HepG2 (cell line): ENCODE data around the gene GRAMD1A. TPM values are rescaled to one million over a fixed set of nuclear protein-coding genes. Genes with fewer than 3 reads are reported as not detected.

Source experiments
- ATAC-seq: fragments of 200-7000 bp; cut with Tn5 transposase; 3 replicates; pipeline ENCODE4 v1.9.1; 2020; ENCODE audit warnings: mild to moderate bottlenecking, moderate library complexity
- BruUV-seq: library from RNA; stranded (reverse); fragments of 400-500 nt; replicated peaks from 2 replicates; lab custom pipeline; 2021; lab: Mats Ljungman, UMichigan
- CTCF ChIA-PET: fragments of 300-600 bp; formaldehyde crosslinking; extraction: SDS; loops from one replicate; lab custom pipeline; 2021; ENCODE audit warnings: low total read pairs, inconsistent platforms, low intra/inter-chr PET ratio; lab: Yijun Ruan, JAX
- POLR2A ChIA-PET: fragments of 350-600 bp; sonication (Branson Sonifier 250); formaldehyde crosslinking; loops from one replicate; lab custom pipeline; 2020; ENCODE audit warnings: antibody characterized with exemption, inconsistent platforms; lab: Yijun Ruan, JAX
- DNase-seq: peaks from one replicate; pipeline ENCODE4 v3.0.0-alpha.2; 2015; ENCODE audit warnings: low spot score
- FAIRE-seq: peaks from 3 replicates; lab custom pipeline; 2011; peaks lifted over from hg19 to GRCh38; lab: Jason Lieb, UNC
- H2AFZ ChIP-seq: one replicate; pipeline ENCODE4 v1.6.1; 2011; ENCODE audit warnings: low read length, inconsistent platforms
- H3K27ac ChIP-seq: fragments of 300-600 bp; 3 replicates; pipeline ENCODE4 v1.8.0; 2011; ENCODE audit warnings: mixed run types, mild to moderate bottlenecking, mixed read lengths, low read length, inconsistent platforms; ENCODE audit not compliant: insufficient read depth; ENCODE audit errors: extremely low read length
- H3K27me3 ChIP-seq, 2 experiments: fragments of 200-600 bp in 1 of 2; 2 replicates in 1 of 2; 3 replicates in 1 of 2; pipeline versions ENCODE4 v1.6.0 to v1.8.0; 2011; ENCODE audit warnings: low read length in 2 of 2, mild to moderate bottlenecking in 2 of 2, moderate library complexity in 2 of 2, inconsistent platforms in 1 of 2; ENCODE audit not compliant: insufficient read depth in 2 of 2, control insufficient read depth in 1 of 2
- H3K36me3 ChIP-seq, 2 experiments: fragments of 200-600 bp in 1 of 2; replicated peaks in 1 of 2; 2 replicates in 1 of 2; 3 replicates in 1 of 2; pipeline versions ENCODE4 v1.5.1 to v1.8.0; 2011; ENCODE audit warnings: low read length in 2 of 2, inconsistent platforms in 1 of 2; ENCODE audit not compliant: insufficient read depth in 2 of 2, control insufficient read depth in 1 of 2
- H3K4me1 ChIP-seq: 2 replicates; pipeline ENCODE4 v1.5.1; 2012; ENCODE audit warnings: low read length, inconsistent platforms; ENCODE audit not compliant: insufficient read depth
- H3K4me2 ChIP-seq: 2 replicates; pipeline ENCODE4 v1.6.0; 2011; ENCODE audit warnings: low read depth, low read length, inconsistent platforms
- H3K4me3 ChIP-seq, 3 experiments: fragments of 200-600 bp in 1 of 3; sonication (generic), shearing (Covaris generic) in 1 of 3; replicated peaks in 1 of 3; 2 replicates each; pipeline ENCODE4 v1.5.1; 2011 to 2016; ENCODE audit warnings: low read length in 3 of 3, inconsistent platforms in 2 of 3, low read depth in 2 of 3, mild to moderate bottlenecking in 2 of 3, control low read depth in 1 of 3, mixed read lengths in 1 of 3; ENCODE audit not compliant: insufficient read depth in 1 of 3
- H3K79me2 ChIP-seq: one replicate; pipeline ENCODE4 v1.6.1; 2011; ENCODE audit warnings: low read length, inconsistent platforms; ENCODE audit not compliant: insufficient read depth
- H3K9ac ChIP-seq: 2 replicates; pipeline ENCODE4 v1.6.0; 2011; ENCODE audit warnings: mild to moderate bottlenecking, low read depth, low read length, inconsistent platforms; ENCODE audit not compliant: insufficient read depth
- H3K9me3 ChIP-seq: 2 replicates; pipeline ENCODE4 v1.5.1; 2012; ENCODE audit warnings: mild to moderate bottlenecking, low read length
- H4K20me1 ChIP-seq: 2 replicates; pipeline ENCODE4 v1.6.0; 2011; ENCODE audit warnings: inconsistent platforms, mild to moderate bottlenecking, low read length, moderate library complexity; ENCODE audit not compliant: insufficient read depth
- GFI1 ChIP-seq: sonication (generic); formaldehyde crosslinking; IDR thresholded peaks from 2 replicates; pipeline ENCODE4 v1.5.0; 2020; ENCODE audit warnings: missing genetic modification reagents, mild to moderate bottlenecking, borderline replicate concordance
- HIVEP1 ChIP-seq: sonication (generic); formaldehyde crosslinking; IDR thresholded peaks from 2 replicates; pipeline ENCODE4 v1.4.0; 2020; ENCODE audit warnings: mild to moderate bottlenecking, missing genetic modification reagents
- KLF16 ChIP-seq, 2 experiments: sonication (generic) in 1 of 2; formaldehyde crosslinking in 1 of 2; IDR thresholded peaks; 2 replicates each; pipeline versions ENCODE4 v1.6.1 to v1.8.0; 2016 to 2023; ENCODE audit warnings: missing genetic modification reagents in 2 of 2, missing compliant biosample characterization in 1 of 2
- KLF9 ChIP-seq: IDR thresholded peaks from 2 replicates; pipeline ENCODE4 v1.6.1; 2016; ENCODE audit warnings: low read depth
- RARA ChIP-seq: IDR thresholded peaks from 2 replicates; pipeline ENCODE4 v1.6.1; 2016; ENCODE audit warnings: missing genetic modification reagents, missing compliant biosample characterization
- SP2 ChIP-seq: sonication (generic); formaldehyde crosslinking; IDR thresholded peaks from 2 replicates; pipeline ENCODE4 v1.5.1; 2020; ENCODE audit warnings: mild to moderate bottlenecking, missing genetic modification reagents
- TARDBP ChIP-seq: sonication (generic); formaldehyde crosslinking; IDR thresholded peaks from 2 replicates; pipeline ENCODE4 v1.8.0; 2022; ENCODE audit warnings: mild to moderate bottlenecking, missing genetic modification reagents
- YEATS4 ChIP-seq: sonication (generic); formaldehyde crosslinking; IDR thresholded peaks from 2 replicates; pipeline ENCODE4 v1.4.0; 2020; ENCODE audit warnings: missing genetic modification reagents, borderline replicate concordance
- ZBTB7B ChIP-seq: sonication (generic); formaldehyde crosslinking; IDR thresholded peaks from 2 replicates; pipeline ENCODE4 v1.4.0; 2020; ENCODE audit warnings: missing genetic modification reagents
- ZNF432 ChIP-seq: sonication (generic); formaldehyde crosslinking; IDR thresholded peaks from 2 replicates; pipeline ENCODE4 v1.5.0; 2020; ENCODE audit warnings: missing genetic modification reagents, mild to moderate bottlenecking, borderline replicate concordance
- ZNF674 ChIP-seq: sonication (generic); formaldehyde crosslinking; IDR thresholded peaks from 2 replicates; pipeline ENCODE4 v1.5.0; 2020; ENCODE audit warnings: low read depth, mild to moderate bottlenecking, missing genetic modification reagents
- WGBS: methylation state at CpG from one replicate; pipeline ENCODE4 v1.1.6; 2017; ENCODE audit warnings: low lambda C conversion rate; 5-methylcytosine and 5-hydroxymethylcytosine counted together
- in situ Hi-C: cut with HindIII; loops from 2 replicates; pipeline ENCODE4 v1.10.0; 2017; ENCODE audit warnings: low pct_unique_long_range_greater_than_20kb; ENCODE audit not compliant: extremely low pct_ligation_motif_present
- intact Hi-C: fragments of 100-400 bp; cut with micrococcal nuclease; formaldehyde crosslinking; loops from one replicate; pipeline ENCODE4 v1.10.0; 2022; ENCODE audit not compliant: unreplicated experiment
- polyA plus RNA-seq, 8 experiments: library from polyadenylated mRNA; depleted of rRNA in 3 of 8; stranded (reverse) in 7 of 8; unstranded in 1 of 8; fragments of >200 nt; fragmentation: Illumina TruSeq in 4 of 8; extraction: Trizol in 4 of 8; gene quantifications; 2 replicates each; pipeline versions ENCODE4 v1.2.1 to v1.2.3, GENCODE V29; 2011 to 2016; ENCODE audit warnings: low read depth in 4 of 8, missing spikeins in 1 of 8, mixed read lengths in 1 of 8; ENCODE audit not compliant: insufficient read depth in 1 of 8
- total RNA-seq, 5 experiments: library from RNA; depleted of rRNA; stranded (reverse); fragments of >200 nt; fragmentation: Illumina TruSeq; extraction: Trizol; gene quantifications; 2 replicates each; pipeline ENCODE4 v1.2.3, GENCODE V29; 2016; ENCODE audit warnings: low read depth in 1 of 5
- TF ChIP-seq, protein P1 (sequence below): sonication (generic); formaldehyde crosslinking; conservative IDR thresholded peaks from 2 replicates; pipeline ENCODE4 v1.4.0; 2020; ENCODE audit warnings: missing genetic modification reagents
- TF ChIP-seq, protein P2 (sequence below): sonication (generic); formaldehyde crosslinking; conservative IDR thresholded peaks from 2 replicates; pipeline ENCODE4 v1.8.0; 2022; ENCODE audit warnings: mild to moderate bottlenecking, moderate library complexity, missing genetic modification reagents
- TF ChIP-seq, protein P3 (sequence below): IDR thresholded peaks from 2 replicates; pipeline ENCODE4 v1.6.1; 2018; ENCODE audit warnings: missing genetic modification reagents
- TF ChIP-seq, protein P4 (sequence below): sonication (generic); IDR thresholded peaks from 2 replicates; pipeline ENCODE4 v1.6.1; 2016; ENCODE audit warnings: low read depth, borderline replicate concordance
- TF ChIP-seq, protein P5 (sequence below): sonication (generic); formaldehyde crosslinking; conservative IDR thresholded peaks from 2 replicates; pipeline ENCODE4 v1.8.1; 2023; ENCODE audit warnings: missing genetic modification reagents

Gene GRAMD1A
- total and polyA plus RNA-seq, 2 of the 13 experiments (the other 11 are each of a cell fraction or from before 2014, with no cell fraction given) = 14.7 to 181 TPM

DNA sequence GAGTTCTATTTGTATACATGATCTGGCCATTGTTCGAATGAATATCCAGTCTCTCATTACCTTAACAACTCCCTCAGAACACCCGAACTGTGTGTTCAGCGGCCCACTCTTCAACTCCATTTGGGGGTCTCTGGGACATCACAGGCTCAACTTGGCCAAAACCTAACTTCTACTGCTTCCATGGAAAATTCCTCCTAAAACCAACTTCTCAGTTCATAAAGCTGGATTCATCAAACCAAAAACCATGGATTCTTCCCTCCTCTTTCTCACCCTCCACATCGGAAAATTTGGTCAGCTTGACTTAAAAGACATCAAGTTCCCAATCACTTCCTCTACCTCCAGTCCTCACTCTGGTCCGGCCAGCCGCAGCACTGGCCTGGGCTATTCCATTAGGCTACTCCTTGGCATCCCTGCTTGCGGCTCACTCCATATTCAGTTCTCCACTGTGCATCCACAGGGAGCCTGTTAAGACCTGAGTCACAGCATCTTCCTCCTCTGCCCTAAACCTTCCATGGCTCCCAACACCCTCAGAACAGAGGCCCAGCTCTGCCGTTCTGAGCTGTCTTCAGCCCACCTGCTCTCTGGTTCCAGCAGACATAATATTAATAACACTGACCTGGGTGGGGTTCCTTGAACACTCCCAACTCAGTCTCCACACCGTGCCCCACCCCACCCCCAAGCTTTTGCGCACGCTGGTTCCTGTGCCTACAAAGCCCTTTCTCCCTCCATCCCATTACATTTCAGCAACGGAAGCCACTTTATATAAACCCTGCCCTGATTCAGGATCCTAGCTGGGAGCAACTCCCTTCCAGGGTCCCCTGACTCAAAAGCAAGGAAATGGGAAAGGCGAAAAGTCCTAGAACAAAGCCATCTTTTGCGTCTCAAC, 37.2 kb upstream of the GRAMD1A start:
- BruUV-seq = no TSS peak
- Histone ChIP-seq H3K4me2 (peak overlapping the region; percentile 87), H3K4me1 (peaks cover 53% of the 10 kb centered on the region), H3K4me3 (peak overlapping the region; percentile 87 to 96 (median 96)), H3K9me3 (0 out of 2 replicates have a peak, but pooled peaks cover 6% of the 10 kb centered on the region), H3K36me3 (peaks cover 18 to 31% of the 10 kb centered on the region in 2 experiments), H2AFZ (no peak overlapping the region), H3K79me2 (peaks cover 33% of the 10 kb centered on the region), H3K27me3 (peaks cover under 1 to 15% of the 10 kb centered on the region in 2 experiments; a peak in 2 of 5 replicates), H3K9ac (peak overlapping the region; percentile 77), H4K20me1 (peaks cover 23% of the 10 kb centered on the region; the same call in 1 of the 2 replicates), H3K27ac (peak overlapping the region; percentile 63)
- ATAC-seq = peak; percentile 42
- WGBS = 3% methylated on average over 14 of the region's 14 CpGs
- ChIA-PET CTCF (no interaction called here), POLR2A (interaction anchor here (1.1 to 1.3 kb wide), 3 partner anchors 32 to 44 kb away, joined by 4 read pairs; partner anchors contain the start of gene ZNF30)
- FAIRE-seq = no peak
- intact Hi-C loops (no loop called here), in situ Hi-C loops (no loop called here)
- no peak for DNase-seq
- TF ChIP-seq, protein P1, sequence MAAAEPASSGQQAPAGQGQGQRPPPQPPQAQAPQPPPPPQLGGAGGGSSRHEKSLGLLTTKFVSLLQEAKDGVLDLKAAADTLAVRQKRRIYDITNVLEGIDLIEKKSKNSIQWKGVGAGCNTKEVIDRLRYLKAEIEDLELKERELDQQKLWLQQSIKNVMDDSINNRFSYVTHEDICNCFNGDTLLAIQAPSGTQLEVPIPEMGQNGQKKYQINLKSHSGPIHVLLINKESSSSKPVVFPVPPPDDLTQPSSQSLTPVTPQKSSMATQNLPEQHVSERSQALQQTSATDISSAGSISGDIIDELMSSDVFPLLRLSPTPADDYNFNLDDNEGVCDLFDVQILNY (CRISPR knock-in tag) = no peak
- TF ChIP-seq ZNF674 = no peak
- TF ChIP-seq RARA = no peak
- TF ChIP-seq HIVEP1 (CRISPR knock-in tag) = 0 out of 2 replicates have a peak, but pooled peaks have one; percentile 4
- 0 out of 4 replicates have a peak, but pooled peaks of 1 of the 2 experiments have one; percentile 3 for TF ChIP-seq KLF16 (CRISPR knock-in tag; IDR thresholded peaks at IDR 0.05)
- TF ChIP-seq SP2 (CRISPR knock-in tag) = no peak
- no peak for TF ChIP-seq TARDBP (CRISPR knock-in tag)
- 0 out of 2 replicates have a peak, but pooled peaks have one; percentile 11 for TF ChIP-seq YEATS4
- TF ChIP-seq, protein P2, sequence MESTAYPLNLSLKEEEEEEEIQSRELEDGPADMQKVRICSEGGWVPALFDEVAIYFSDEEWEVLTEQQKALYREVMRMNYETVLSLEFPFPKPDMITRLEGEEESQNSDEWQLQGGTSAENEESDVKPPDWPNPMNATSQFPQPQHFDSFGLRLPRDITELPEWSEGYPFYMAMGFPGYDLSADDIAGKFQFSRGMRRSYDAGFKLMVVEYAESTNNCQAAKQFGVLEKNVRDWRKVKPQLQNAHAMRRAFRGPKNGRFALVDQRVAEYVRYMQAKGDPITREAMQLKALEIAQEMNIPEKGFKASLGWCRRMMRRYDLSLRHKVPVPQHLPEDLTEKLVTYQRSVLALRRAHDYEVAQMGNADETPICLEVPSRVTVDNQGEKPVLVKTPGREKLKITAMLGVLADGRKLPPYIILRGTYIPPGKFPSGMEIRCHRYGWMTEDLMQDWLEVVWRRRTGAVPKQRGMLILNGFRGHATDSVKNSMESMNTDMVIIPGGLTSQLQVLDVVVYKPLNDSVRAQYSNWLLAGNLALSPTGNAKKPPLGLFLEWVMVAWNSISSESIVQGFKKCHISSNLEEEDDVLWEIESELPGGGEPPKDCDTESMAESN (CRISPR knock-in tag) = no peak
- TF ChIP-seq, protein P3, sequence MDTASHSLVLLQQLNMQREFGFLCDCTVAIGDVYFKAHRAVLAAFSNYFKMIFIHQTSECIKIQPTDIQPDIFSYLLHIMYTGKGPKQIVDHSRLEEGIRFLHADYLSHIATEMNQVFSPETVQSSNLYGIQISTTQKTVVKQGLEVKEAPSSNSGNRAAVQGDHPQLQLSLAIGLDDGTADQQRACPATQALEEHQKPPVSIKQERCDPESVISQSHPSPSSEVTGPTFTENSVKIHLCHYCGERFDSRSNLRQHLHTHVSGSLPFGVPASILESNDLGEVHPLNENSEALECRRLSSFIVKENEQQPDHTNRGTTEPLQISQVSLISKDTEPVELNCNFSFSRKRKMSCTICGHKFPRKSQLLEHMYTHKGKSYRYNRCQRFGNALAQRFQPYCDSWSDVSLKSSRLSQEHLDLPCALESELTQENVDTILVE (CRISPR knock-in tag) = no peak
- TF ChIP-seq, protein P4, sequence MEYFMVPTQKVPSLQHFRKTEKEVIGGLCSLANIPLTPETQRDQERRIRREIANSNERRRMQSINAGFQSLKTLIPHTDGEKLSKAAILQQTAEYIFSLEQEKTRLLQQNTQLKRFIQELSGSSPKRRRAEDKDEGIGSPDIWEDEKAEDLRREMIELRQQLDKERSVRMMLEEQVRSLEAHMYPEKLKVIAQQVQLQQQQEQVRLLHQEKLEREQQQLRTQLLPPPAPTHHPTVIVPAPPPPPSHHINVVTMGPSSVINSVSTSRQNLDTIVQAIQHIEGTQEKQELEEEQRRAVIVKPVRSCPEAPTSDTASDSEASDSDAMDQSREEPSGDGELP = no peak
- TF ChIP-seq KLF9 (CRISPR knock-in tag) = no peak
- 0 out of 2 replicates have a peak, but pooled peaks have one; percentile 56 for TF ChIP-seq ZBTB7B (CRISPR knock-in tag)
- peak; percentile 63; the same call in 1 of the 2 replicates for TF ChIP-seq GFI1 (CRISPR knock-in tag)
- TF ChIP-seq, protein P5, sequence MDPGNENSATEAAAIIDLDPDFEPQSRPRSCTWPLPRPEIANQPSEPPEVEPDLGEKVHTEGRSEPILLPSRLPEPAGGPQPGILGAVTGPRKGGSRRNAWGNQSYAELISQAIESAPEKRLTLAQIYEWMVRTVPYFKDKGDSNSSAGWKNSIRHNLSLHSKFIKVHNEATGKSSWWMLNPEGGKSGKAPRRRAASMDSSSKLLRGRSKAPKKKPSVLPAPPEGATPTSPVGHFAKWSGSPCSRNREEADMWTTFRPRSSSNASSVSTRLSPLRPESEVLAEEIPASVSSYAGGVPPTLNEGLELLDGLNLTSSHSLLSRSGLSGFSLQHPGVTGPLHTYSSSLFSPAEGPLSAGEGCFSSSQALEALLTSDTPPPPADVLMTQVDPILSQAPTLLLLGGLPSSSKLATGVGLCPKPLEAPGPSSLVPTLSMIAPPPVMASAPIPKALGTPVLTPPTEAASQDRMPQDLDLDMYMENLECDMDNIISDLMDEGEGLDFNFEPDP = 0 out of 2 replicates have a peak, but pooled peaks have one; percentile 51
- TF ChIP-seq ZNF432 (CRISPR knock-in tag) = 0 out of 2 replicates have a peak, but pooled peaks have one; percentile 10
